ENCODE data around the gene CHFR.

- no peak for TF ChIP-seq CTCF (IDR thresholded peaks at IDR 0.05; ENCODE audit: poor library complexity, severe bottlenecking)
- no peak for TF ChIP-seq EP300 (conservative IDR thresholded peaks at IDR 0.05; ENCODE audit: poor library complexity, severe bottlenecking)
- no peak for TF ChIP-seq EZH2 (IDR thresholded peaks at IDR 0.05; ENCODE audit: borderline replicate concordance, insufficient read depth, low read length, poor library complexity, severe bottlenecking)
- no peak for TF ChIP-seq RAD21 (conservative IDR thresholded peaks at IDR 0.05)
Observed at GRCh38 chr12:132788375-132789098, 98.9 kb downstream of the CHFR start.

Data from neural cell (in vitro differentiated cells).